HEK293 (cell line): ENCODE measurements around the gene SLFNL1.

Source experiments
- CTCF ChIP-seq: fragments of 450-650 bp; formaldehyde crosslinking; IDR thresholded peaks from 2 replicates; pipeline ENCODE4 v1.5.1; 2016; ENCODE audit warnings: missing biosample characterization, missing genetic modification characterization
- ZBTB17 ChIP-seq: fragments of 450-650 bp; formaldehyde crosslinking; IDR thresholded peaks from 2 replicates; pipeline ENCODE4 v1.5.1; 2016; ENCODE audit warnings: missing biosample characterization, missing genetic modification characterization
- ZNF510 ChIP-seq: fragments of 450-650 bp; formaldehyde crosslinking; IDR thresholded peaks from 2 replicates; pipeline ENCODE4 v1.5.1; 2018; ENCODE audit warnings: mild to moderate bottlenecking, missing genetic modification characterization, missing biosample characterization; ENCODE audit not compliant: insufficient replicate concordance

GRCh38 chr1:41015897-41016470 is 5.5 kb downstream of the SLFNL1 start:
- TF ChIP-seq CTCF (tag by site-specific recombination) (no peak), ZNF510 (tag by site-specific recombination) (no peak), ZBTB17 (tag by site-specific recombination) (no peak)
